ENCODE results near the gene CREB5. TPM values are rescaled to one million over a fixed set of nuclear protein-coding genes. Genes with fewer than 3 reads are reported as not detected.
"Not testable (repeated sequence)": the region's sequence is repeated elsewhere in the genome, so short reads cannot be mapped to it uniquely, and the experiment has no call there.

Gene CREB5
- total RNA-seq, 2 experiments from 2014 or later = 0.15 to 0.52 TPM

GRCh38 chr7:28591041-28591674, 178.8 kb downstream of the CREB5 start:
- no peaks in the 10 kb centered on the region for H3K4me1 Mint-ChIP-seq (ENCODE audit: low read depth)
- H3K27ac Mint-ChIP-seq = no peak overlapping the region
- intact Hi-C loops (cut with micrococcal nuclease) = no loop called here
- H3K36me3 Mint-ChIP-seq = no peaks in the 10 kb centered on the region
- H3K27me3 Mint-ChIP-seq = no peaks in the 10 kb centered on the region
- ChIA-PET CTCF (no interaction called here), POLR2A (no interaction called here)
- H3K4me3 Mint-ChIP-seq = no peak overlapping the region
- no peak for DNase-seq
- H3K9me3 Mint-ChIP-seq = no peaks in the 10 kb centered on the region

GRCh38 chr7:28591725-28592349, 179.5 kb downstream of the CREB5 start:
- no peak for DNase-seq
- intact Hi-C loops (cut with micrococcal nuclease) = no loop called here
- H3K27me3 Mint-ChIP-seq = no peaks in the 10 kb centered on the region
- POLR2A ChIA-PET = no interaction called here
- CTCF ChIA-PET = no interaction called here
- no peak overlapping the region for H3K27ac Mint-ChIP-seq
- no peaks in the 10 kb centered on the region for H3K9me3 Mint-ChIP-seq
- no peak overlapping the region for H3K4me3 Mint-ChIP-seq
- no peaks in the 10 kb centered on the region for H3K4me1 Mint-ChIP-seq (ENCODE audit: low read depth)
- H3K36me3 Mint-ChIP-seq = no peaks in the 10 kb centered on the region

- no peaks in the 10 kb centered on the region for H3K9me3 Mint-ChIP-seq
- no peak overlapping the region for H3K4me3 Mint-ChIP-seq
- ChIA-PET POLR2A (no interaction called here), CTCF (no interaction called here)
- DNase-seq = no peak
- intact Hi-C loops (cut with micrococcal nuclease) = no loop called here
- H3K36me3 Mint-ChIP-seq = no peaks in the 10 kb centered on the region
- no peaks in the 10 kb centered on the region for H3K27me3 Mint-ChIP-seq
- H3K4me1 Mint-ChIP-seq (ENCODE audit: low read depth) = no peaks in the 10 kb centered on the region
- no peak overlapping the region for H3K27ac Mint-ChIP-seq
These were observed 180.5 kb downstream of the CREB5 start for GRCh38 chr7:28592861-28593260.

GRCh38 chr7:28595076-28595475, 182.8 kb downstream of the CREB5 start:
- intact Hi-C loops (cut with micrococcal nuclease) = no loop called here
- no peaks in the 10 kb centered on the region for H3K36me3 Mint-ChIP-seq
- no peaks in the 10 kb centered on the region for H3K27me3 Mint-ChIP-seq
- no peaks in the 10 kb centered on the region for H3K4me1 Mint-ChIP-seq (ENCODE audit: low read depth)
- no peaks in the 10 kb centered on the region for H3K9me3 Mint-ChIP-seq
- POLR2A ChIA-PET = no interaction called here
- CTCF ChIA-PET = no interaction called here
- no peak overlapping the region for H3K27ac Mint-ChIP-seq
- no peak overlapping the region for H3K4me3 Mint-ChIP-seq
- DNase-seq = no peak

- Mint-ChIP-seq H3K27ac (no peak overlapping the region), H3K4me3 (no peak overlapping the region), H3K4me1 (ENCODE audit: low read depth) (no peaks in the 10 kb centered on the region), H3K36me3 (no peaks in the 10 kb centered on the region), H3K9me3 (no peaks in the 10 kb centered on the region), H3K27me3 (no peaks in the 10 kb centered on the region)
- ChIA-PET POLR2A (no interaction called here), CTCF (no interaction called here)
- intact Hi-C loops (cut with micrococcal nuclease) = no loop called here
- DNase-seq = no peak
These were observed 183.5 kb downstream of the CREB5 start for GRCh38 chr7:28595801-28596200.

GRCh38 chr7:28596245-28596935, 184.1 kb downstream of the CREB5 start:
- POLR2A ChIA-PET = no interaction called here
- Mint-ChIP-seq H3K4me3 (no peak overlapping the region), H3K27ac (no peak overlapping the region), H3K27me3 (peaks cover 3% of the 10 kb centered on the region), H3K9me3 (no peaks in the 10 kb centered on the region), H3K36me3 (no peaks in the 10 kb centered on the region), H3K4me1 (ENCODE audit: low read depth) (no peaks in the 10 kb centered on the region)
- intact Hi-C loops (cut with micrococcal nuclease) = no loop called here
- CTCF ChIA-PET = no interaction called here
- no peak for DNase-seq

GRCh38 chr7:28597284-28597683, 185.0 kb downstream of the CREB5 start:
- intact Hi-C loops (cut with micrococcal nuclease) = no loop called here
- Mint-ChIP-seq H3K27me3 (peaks cover 4% of the 10 kb centered on the region), H3K27ac (no peak overlapping the region), H3K4me3 (no peak overlapping the region), H3K4me1 (ENCODE audit: low read depth) (no peaks in the 10 kb centered on the region), H3K36me3 (no peaks in the 10 kb centered on the region), H3K9me3 (no peaks in the 10 kb centered on the region)
- ChIA-PET POLR2A (no interaction called here), CTCF (no interaction called here)
- DNase-seq = no peak

GRCh38 chr7:28598037-28598436, 185.7 kb downstream of the CREB5 start:
- POLR2A ChIA-PET; CTCF ChIA-PET; H3K4me1 Mint-ChIP-seq (ENCODE audit: low read depth); H3K27me3 Mint-ChIP-seq; H3K27ac Mint-ChIP-seq; H3K9me3 Mint-ChIP-seq; H3K4me3 Mint-ChIP-seq; intact Hi-C loops (cut with micrococcal nuclease); DNase-seq; H3K36me3 Mint-ChIP-seq: not testable (repeated sequence)

- ChIA-PET CTCF (no interaction called here), POLR2A (no interaction called here)
- intact Hi-C loops (cut with micrococcal nuclease) = no loop called here
- no peak overlapping the region for H3K27ac Mint-ChIP-seq
- no peak overlapping the region for H3K4me3 Mint-ChIP-seq
- peaks cover 4% of the 10 kb centered on the region for H3K27me3 Mint-ChIP-seq
- no peaks in the 10 kb centered on the region for H3K4me1 Mint-ChIP-seq (ENCODE audit: low read depth)
- no peaks in the 10 kb centered on the region for H3K9me3 Mint-ChIP-seq
- no peaks in the 10 kb centered on the region for H3K36me3 Mint-ChIP-seq
- no peak for DNase-seq
These were observed 186.3 kb downstream of the CREB5 start for GRCh38 chr7:28598586-28598985.

GRCh38 chr7:28599411-28599810, 187.1 kb downstream of the CREB5 start:
- Mint-ChIP-seq H3K4me3 (no peak overlapping the region), H3K36me3 (no peaks in the 10 kb centered on the region), H3K9me3 (no peaks in the 10 kb centered on the region), H3K4me1 (ENCODE audit: low read depth) (no peaks in the 10 kb centered on the region), H3K27me3 (peaks cover 4% of the 10 kb centered on the region), H3K27ac (no peak overlapping the region)
- ChIA-PET CTCF (no interaction called here), POLR2A (no interaction called here)
- intact Hi-C loops (cut with micrococcal nuclease) = no loop called here
- no peak for DNase-seq

GRCh38 chr7:28602282-28602681, 190.0 kb downstream of the CREB5 start:
- no peak overlapping the region for H3K27ac Mint-ChIP-seq
- POLR2A ChIA-PET = no interaction called here
- H3K4me3 Mint-ChIP-seq = no peak overlapping the region
- H3K9me3 Mint-ChIP-seq = no peaks in the 10 kb centered on the region
- H3K36me3 Mint-ChIP-seq = no peaks in the 10 kb centered on the region
- H3K27me3 Mint-ChIP-seq = peaks cover 7% of the 10 kb centered on the region
- no peaks in the 10 kb centered on the region for H3K4me1 Mint-ChIP-seq (ENCODE audit: low read depth)
- intact Hi-C loops (cut with micrococcal nuclease) = no loop called here
- CTCF ChIA-PET = no interaction called here
- no peak for DNase-seq

GRCh38 chr7:28605427-28606085, 193.2 kb downstream of the CREB5 start:
- H3K27ac Mint-ChIP-seq = no peak overlapping the region
- no peak for DNase-seq
- H3K4me3 Mint-ChIP-seq = no peak overlapping the region
- H3K27me3 Mint-ChIP-seq = peaks cover 12% of the 10 kb centered on the region
- H3K36me3 Mint-ChIP-seq = no peaks in the 10 kb centered on the region
- H3K9me3 Mint-ChIP-seq = no peaks in the 10 kb centered on the region
- ChIA-PET CTCF (no interaction called here), POLR2A (no interaction called here)
- intact Hi-C loops (cut with micrococcal nuclease) = no loop called here
- no peaks in the 10 kb centered on the region for H3K4me1 Mint-ChIP-seq (ENCODE audit: low read depth)

GRCh38 chr7:28606421-28606820, 194.1 kb downstream of the CREB5 start:
- H3K27me3 Mint-ChIP-seq = peaks cover 8% of the 10 kb centered on the region
- ChIA-PET CTCF (no interaction called here), POLR2A (no interaction called here)

More at GRCh38 chr7:28606421-28606820, 194.1 kb downstream of the CREB5 start:
- no peaks in the 10 kb centered on the region for H3K9me3 Mint-ChIP-seq
- no peak overlapping the region for H3K27ac Mint-ChIP-seq
- H3K4me1 Mint-ChIP-seq (ENCODE audit: low read depth) = no peaks in the 10 kb centered on the region
- no peak overlapping the region for H3K4me3 Mint-ChIP-seq
- intact Hi-C loops (cut with micrococcal nuclease) = no loop called here
- no peak for DNase-seq
- H3K36me3 Mint-ChIP-seq = no peaks in the 10 kb centered on the region
